AG20443 (cell line): ENCODE data around the gene LAIR1.
"Not testable (repeated sequence)": the region's sequence is repeated elsewhere in the genome, so short reads cannot be mapped to it uniquely, and the experiment has no call there.

Source experiments
- DNase-seq: peaks from one replicate; pipeline ENCODE4 v3.0.0; 2012; ENCODE audit warnings: low spot score, mixed read lengths

LAIR1 gene

DNA sequence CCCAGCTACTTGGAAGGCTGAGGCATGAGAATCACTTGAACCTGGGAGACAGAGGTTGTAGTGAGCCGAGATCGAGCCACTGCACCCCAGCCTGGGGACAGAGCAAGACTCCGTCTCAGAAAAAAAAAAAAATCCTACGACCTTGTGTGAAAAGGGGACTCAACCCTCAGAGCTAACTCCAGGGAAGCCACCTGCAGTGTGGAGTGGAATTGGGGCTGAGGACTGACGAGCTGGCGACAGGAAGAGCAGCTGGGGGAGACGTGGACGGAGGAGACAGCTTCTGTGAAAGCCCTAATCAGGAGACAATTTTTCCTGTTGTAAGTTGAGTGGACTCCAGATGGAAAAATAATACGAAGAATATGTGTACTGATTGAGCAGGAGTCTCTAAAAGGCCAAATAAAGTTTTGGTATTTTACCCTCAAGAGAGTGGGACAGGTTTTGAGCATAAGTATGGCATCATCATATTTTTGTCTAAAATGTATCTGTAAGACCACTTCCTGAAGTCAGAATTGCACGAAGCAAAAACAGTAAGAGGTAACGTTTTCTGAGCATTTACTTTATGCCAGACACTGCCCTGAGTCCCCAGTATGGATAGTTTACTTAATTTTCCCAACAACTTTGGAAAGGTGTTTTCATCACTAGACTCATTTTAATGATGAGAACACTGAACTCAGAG is 12.0 kb upstream of the LAIR1 start:
- DNase-seq = no peak

DNA sequence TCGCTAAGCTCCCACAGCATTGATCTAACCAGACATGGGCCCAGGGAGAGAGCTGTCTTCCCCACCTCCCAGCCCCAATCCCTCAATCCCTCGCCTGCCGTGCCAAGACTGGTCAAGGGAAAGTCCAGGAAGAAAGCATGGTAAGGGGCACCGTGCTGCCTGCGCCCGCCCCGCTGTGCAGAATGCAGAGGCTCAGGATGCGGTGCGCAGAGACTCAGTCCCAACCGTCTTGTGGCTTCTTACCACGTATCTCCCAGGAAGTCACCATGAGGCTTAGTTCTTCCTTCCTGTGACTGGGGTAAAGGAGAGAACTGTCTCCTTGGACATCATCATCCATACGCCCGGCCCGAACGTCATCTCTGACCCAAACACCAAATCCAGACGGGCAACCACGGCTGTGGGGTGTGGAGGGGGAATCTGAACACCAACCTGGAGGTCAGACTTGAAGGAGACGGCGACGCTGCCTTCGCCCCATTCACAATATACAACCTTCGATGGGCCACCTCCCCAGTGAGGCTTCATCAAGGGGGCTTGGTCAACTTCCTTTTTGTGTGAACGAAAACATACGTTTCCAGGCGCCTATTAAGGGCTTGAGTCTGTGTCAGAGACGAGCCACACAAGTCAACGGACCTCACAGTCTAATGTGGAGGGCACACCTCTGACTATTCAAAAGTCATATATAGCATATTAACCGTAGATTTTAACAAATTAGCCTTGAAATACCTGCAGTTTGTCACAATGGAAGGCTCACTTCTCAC is 10.6 kb upstream of the LAIR1 start:
- DNase-seq = not testable (repeated sequence)

DNA sequence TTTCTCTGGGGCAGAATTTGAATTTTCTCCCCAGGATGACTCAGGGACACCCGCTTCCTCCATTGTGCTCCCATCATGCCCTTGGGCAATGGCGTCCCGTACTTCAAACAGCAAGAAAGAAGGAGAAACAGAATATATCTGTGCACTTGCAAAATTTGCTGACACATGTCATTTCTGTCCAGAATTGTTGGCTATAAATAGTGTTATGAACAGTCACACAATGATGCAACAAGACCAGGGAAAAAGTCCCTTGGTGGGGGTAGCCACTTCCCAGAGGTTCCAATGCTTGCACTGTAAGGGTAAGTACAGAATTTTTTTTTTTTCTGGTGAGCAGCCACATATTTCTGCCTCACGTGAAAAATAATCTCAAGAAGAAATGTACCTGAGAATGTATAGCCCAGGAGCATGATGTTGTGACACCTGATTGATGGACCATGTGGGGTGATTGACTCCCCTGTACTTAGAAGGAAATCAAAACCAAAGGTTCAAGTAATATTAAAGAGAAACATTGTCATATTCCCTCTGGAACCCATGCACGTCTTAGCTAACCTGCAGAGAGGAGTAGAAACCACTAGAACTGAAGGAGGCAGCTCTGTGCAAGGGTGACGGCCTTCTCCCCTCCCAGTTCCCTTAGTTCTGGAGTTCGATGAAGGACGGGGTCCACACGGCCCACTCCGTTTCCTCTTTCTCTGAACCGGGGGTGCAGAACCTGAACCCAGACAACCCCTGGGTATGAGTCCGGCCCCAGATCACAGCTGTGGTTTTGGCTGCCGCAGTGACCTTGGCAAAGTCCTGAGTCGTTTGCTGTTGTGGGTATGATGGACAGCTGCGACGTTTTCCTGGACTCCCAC is 9.3 kb upstream of the LAIR1 start:
- DNase-seq = no peak

DNA sequence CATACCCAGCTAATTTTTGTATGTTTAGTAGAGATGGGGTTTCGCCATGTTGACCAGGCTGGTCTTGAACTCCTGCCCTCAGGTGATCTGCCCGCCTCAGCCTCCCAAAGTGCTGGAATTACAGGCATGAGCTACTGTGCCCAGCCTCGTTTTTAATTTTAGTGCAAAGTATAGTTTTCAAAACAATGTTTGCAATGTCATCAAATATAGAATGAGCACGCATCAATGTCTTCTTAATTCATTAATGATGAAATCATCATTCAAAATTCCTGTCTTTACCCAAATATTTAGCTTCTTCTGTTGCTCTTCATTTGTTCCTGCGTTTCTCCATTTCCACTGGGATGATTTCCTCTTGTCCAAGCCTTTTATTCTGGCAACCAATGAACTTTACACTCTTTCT is 6.7 kb upstream of the LAIR1 start:
- DNase-seq = not testable (repeated sequence)

DNA sequence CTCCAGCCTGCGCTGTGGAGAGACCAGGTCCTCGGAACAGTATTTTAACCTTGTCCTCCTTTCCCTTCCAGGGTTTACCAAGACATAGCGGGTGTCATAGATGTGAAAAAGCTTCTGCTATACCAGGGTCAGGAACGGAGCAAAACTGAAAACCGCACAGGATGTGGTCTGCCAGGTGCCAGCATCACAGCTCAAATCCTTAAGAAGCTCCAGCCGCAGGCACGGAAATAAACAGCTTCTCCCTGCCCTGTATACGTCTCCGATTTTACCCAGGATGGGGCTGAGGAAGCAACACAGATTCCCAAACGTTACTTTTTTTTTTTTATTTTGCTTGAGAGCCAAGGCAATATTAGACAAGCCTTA is 5.7 kb upstream of the LAIR1 start:
- DNase-seq = not testable (repeated sequence)

DNA sequence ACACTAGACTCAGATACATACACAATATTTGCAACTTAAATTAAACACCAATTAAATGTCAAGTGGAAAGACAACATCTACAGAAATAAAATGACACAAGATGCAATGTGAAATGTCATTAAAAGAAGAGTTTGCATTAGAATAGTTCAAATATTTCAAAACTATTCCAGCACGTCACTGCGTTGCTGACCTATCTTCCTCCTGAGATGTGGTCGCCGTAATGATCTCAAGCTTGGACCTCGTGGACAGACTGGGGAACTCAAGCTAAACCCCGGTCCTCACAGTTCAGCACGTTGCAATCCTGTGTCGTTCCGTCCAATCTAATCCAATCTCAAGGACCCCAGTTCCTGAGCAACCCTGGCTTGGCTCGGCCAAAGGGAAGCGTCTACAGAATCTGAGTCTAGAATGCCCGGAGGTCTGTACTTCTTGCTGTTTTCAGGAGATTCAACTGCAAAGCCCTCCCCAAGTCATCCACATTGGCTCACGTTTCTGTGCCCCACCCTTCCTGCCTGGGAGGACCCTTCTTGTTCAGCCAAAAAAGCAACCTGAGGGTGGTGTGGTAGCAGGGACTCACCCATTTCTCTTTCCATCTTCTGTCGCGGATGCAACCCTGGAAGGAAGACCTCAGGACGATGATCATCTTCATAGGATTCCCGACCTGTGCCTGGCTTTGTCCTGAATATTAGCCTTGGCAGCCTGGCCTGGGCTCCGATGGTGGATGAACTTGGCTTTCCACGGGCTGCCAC is 5.1 kb upstream of the LAIR1 start:
- DNase-seq = not testable (repeated sequence)

DNA sequence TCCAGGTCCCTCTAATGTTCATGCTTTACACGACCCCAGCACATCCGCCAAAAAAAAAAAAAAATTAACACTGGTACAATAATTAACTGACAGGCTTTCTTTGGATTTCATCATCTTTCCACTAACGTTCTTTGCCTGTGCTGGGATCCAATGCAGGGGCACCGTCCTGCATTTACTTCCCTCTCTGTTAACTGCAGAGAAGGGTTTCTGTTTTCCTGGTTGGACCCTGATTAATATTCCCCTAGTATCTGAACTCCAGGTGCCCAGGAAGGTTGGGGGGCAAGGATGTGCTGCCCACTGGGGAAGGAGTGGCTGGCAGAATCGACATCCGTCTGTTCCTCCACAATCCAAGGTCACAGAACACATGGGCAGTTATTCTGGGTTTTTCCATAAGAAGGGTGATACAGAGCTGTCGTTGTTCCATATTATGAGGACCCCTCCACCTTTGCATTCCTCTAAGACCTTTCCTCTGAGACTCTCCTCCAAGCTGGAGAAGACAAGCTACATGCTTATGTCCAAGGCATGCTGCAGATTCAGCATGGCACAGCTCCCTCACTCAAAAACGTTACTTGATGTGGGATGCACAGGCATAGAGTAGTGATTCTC is 4.5 kb upstream of the LAIR1 start:
- no peak for DNase-seq

DNA sequence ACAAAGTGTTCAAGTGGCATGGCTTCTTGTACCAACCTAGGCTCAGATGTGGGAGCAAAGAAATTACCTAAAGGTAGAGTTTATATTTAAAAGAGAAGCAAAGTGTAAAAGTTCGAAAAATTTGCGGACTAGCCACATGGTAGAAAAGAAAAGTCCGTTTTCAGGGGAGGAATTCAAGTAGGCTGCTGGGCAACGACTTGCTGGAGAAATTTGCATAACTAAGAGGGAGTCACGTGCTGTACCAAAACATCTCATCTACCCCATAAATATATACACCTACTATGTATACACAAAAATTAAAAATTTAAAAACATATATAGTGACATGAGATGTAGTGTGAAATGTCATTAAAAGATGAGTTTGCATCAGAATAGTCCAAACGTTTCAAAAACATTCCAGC is 2.1 kb upstream of the LAIR1 start:
- DNase-seq = no peak

DNA sequence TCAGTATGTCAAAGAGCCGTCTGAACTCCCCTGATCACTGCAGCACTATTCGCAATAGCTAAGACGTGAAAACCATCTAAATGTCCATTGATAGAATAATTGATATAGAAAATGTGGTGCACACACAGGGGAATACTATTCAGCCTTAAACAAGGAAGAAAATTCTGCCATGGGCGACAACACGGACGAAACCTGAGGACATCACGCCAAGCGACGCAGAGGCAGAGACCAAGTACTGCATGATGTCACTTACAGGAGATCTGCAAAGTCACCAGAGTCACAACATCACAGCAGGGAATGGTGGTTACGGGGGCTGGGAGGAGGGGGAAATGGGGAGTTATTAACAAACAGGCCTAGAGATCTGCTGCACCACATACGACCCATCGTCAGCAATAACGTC is 1.1 kb upstream of the LAIR1 start:
- DNase-seq = not testable (repeated sequence)

DNA sequence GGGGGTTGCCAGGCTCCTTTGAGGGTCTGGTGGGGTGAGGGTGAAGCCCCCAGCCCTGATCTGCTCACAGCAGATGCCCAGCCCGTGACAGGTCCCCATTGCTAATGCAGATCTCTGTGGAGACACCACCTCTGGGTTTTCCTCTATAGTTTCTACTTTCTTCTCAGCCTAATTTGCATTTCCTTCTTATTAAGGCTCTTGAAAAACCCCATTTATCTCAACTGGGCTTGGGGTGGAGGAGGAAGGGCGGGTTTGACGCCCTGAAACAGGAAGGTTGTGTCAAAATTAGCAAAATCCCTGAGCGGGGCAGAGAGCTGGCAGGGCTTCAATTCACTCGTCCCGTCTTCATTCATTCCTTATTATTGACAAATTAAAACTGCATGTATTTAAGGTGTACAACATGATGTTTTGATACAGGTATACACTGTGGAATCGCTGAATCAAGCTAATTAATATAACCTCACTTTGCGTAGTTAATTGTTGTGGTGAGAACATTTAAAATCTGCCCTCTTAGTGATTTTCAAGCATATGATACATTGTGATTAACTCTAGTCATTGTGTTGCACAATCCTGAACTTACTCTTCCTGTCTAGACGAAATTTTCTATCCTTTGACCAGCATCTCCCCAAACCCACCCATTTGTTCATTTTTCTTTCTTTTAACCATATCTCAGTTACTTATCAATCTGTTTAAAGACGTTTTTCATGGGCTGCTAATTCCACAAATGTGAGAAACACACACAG is 2.9 kb downstream of the LAIR1 start:
- not testable (repeated sequence) for DNase-seq

DNA sequence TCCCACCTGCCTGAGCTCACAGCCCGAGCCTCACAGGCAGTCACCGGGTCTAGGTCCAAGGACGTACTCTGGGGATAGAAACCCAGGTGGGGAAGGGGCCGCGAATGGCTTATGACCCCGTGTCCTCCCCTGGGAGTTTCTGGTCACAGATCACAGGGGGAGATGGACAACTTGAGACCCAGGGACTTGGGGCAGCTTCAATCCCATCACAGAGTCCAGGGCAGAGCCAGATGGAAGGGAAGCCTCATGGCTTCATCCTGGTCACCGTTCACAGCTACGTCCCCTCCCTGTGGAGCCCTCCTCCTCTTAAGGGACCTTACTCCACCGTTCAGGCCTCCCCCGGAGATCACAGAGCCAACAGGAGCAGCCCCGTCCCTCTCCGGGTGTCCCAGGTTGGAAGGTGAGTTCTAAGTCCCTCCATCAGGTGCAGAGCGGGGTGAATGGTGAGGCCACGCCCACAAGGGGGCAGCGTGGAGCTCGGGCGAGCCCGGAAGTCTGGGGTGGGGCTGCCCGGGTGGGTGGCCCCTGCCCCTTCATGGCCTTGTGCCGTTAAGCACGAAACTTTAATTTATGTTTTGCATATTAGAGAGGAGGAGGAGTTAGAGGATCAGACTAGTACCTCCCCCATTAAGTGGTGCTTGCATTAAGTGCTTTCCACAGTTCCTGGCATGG is 5.4 kb downstream of the LAIR1 start:
- not testable (repeated sequence) for DNase-seq

DNA sequence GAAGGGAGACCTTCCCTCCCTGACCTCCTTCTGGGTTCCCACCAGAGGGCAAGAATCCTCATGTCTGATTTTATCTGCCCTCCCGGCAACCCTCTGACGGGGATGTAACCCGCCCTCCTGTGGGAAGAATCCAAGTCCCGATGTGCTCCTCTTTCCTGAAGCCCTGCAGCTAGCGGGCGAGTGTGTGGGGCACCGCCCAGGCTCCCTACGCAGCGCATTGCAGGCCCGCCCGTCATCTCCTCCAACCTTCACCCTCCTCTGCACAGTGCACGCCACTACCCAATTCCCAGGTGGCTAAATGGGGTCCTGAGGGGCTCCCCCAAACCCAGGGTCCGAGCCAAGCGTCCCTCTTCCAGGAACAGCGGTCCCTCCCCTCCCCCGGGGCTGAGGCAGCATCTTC is 7.3 kb downstream of the LAIR1 start:
- no peak for DNase-seq

DNA sequence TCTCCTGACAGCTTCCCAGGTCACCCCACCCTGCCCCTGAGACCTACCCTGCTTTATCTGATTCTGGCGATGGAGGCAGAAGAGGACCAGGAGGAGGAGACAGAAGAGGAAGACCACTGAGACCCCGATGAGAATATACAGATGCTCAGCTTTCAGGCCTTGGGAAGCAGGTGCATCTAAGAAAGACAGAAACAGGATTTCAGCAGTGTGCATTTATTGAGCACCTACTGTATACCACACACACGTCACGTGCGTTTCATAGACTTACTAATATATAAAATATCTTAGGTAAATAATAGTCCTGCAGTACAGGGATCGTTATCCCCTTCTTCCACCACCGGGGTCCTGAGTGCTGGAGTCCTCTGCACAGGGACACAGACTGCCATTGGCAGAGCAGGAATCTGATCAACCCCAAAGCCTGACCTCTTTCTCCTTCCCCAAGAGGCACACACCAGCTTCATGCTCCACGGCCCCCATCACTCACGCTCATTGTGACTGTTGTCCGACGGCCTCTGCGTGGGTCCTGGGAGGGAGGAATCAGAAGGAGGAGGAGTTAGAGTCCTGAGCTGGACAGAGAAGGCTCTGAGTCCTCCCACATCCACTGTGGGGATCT is 8.2 kb downstream of the LAIR1 start:
- DNase-seq = no peak

DNA sequence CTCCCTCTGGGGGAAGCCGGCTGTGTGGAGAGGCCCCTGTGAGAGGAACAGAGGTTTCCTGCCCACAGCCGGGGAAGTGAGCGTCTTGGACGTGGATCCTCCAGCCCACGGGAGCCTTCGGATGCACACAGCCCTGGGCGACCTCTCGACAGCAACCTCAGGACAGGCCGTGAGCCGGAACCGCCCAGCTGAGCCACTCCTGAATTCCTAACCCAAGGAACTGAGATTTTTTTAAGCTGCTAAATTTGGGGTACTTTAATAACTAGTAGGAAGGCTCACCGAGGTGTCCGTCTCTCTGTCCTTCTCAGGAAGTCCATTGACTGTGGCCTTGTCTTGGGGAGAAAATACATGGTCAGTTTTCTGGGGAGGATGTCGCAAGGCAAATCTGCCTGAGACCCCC is 9.1 kb downstream of the LAIR1 start:
- DNase-seq = no peak

DNA sequence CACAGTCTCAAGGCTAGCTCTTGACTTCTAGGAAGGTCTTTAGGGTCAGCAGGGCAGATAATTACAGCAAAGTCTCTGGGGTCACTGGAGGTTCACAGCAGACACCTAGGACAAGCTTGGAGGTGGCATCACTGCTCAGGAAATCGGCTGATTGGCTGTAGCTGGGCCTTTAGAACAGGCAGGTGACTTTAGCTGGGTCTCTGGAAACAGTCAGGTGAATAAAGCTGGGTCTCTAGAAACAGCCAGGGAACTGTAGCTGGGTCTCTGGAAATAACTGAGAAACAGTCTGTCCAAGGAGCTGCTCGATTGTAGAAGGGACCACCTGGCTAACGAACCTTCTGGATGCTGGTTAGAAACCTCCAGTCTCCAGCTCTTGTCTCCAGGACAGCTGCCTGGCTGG is 10.0 kb downstream of the LAIR1 start:
- DNase-seq = no peak

DNA sequence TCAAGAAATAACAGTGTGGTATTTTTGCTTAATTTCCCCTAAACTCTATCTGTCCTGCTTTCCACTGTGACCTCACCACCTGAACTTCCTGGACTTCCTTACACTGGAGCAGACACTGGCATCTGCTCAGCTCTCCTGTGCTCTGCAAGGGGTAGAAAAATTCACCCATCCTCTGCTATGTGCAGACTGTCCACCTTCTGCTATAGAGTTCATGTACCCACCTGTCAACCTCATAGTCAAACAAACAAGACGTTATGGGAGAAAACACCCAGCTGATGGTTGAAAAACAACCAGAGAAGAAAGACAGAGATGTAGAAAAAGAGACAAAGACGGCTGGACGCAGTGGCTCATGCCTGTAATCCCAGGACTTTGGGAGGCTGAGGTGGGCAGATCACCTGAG is 12.2 kb downstream of the LAIR1 start:
- no peak for DNase-seq

DNA sequence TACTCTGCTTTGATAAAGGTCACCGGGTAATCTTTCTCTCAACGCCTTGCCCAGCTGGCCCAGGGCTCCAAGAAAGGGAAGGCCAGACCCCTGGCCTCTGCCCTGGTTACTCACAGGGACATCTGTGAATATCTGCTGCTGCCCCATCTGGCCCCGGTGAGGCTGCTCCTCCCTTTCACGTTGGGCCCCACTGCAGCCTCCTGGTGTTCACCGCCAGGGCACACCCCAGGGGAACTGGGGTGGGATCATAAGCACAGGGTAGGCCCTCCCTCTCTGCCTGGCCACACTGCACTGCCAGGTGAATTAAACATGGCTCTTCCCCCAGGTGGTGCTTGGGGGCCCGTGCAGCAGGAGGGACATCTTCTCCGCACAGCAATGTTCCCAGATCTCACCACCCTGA is 12.7 kb downstream of the LAIR1 start:
- no peak for DNase-seq

DNA sequence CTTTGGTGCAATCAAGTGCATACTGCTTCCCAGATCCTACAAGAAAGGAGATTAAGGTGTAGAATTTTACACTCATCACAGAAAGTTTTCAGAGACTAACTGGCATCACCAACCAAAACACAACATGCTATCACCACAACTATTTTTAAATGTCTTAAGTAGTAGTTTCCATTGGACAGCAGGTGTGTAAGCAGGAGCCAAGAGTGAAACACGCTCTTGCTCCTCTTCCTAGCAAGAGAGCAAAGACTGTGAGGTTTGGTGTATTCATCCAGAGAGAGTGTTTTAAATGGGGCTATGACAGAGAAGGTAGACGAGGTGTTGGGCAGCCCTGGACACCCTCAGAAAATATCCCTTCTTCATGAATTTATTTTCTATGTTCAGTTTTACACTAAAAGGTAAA is 13.3 kb downstream of the LAIR1 start:
- no peak for DNase-seq

DNA sequence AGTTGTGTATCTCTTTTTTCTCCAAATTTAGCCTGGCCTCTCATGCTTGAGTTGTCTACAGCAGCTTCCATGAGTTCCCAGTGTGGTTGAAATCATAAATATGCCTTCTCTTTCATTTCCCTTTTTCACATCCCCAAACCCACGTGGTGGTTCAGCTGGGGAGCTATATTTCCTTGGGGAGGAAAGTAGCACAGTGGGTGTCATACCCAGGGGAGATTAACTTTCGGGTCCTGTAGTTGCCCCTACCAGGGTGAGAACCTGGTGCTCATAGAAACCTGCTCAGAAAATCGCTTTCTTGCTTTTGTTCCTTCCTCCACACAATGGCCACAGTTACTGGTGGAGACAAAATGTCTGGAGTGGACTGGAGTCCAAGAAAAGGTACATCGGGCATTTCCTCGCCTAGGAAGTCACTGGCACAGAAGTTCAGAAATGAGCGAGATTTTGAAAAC is 18.8 kb downstream of the LAIR1 start:
- no peak for DNase-seq

DNA sequence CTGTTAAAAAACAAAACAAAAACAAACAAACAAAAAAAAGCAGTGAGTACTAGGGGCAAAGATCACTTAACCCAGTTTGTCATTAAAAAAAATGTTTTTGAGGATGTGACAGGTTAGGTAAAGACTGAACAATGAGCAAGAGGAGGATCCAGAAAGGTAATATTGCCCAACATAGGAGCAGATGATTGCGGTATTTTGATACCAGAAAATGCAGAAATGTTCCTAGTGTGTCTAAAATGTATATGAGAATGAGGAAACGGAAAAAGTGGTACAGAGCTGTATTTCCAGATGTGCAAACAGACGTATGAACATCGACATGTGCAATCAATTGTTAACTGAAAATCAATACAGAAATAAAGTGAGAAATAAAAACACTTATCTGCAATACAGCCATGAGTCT is 20.9 kb downstream of the LAIR1 start:
- no peak for DNase-seq
